IPS-NIHi11 (cell line): Measurements from ENCODE around the gene ALOXE3.
"Not testable (repeated sequence)": the region's sequence is repeated elsewhere in the genome, so short reads cannot be mapped to it uniquely, and the experiment has no call there.

Experiments used
- DNase-seq: peaks from one replicate; pipeline ENCODE4 v3.0.0; 2012; ENCODE audit warnings: mixed read lengths, low spot score

The ALOXE3 gene

GRCh38 chr17:8121681-8122421 lies 3.5 kb upstream of the ALOXE3 start:
- DNase-seq, result peak; percentile 58

- DNase-seq, result no peak
Observed at GRCh38 chr17:8121407-8121680, 3.0 kb upstream of the ALOXE3 start.

GRCh38 chr17:8120520-8121406 lies 2.4 kb upstream of the ALOXE3 start:
- DNase-seq, result peak; percentile 64

GRCh38 chr17:8119581-8120519 lies 1.5 kb upstream of the ALOXE3 start:
- no peak for DNase-seq

DNA sequence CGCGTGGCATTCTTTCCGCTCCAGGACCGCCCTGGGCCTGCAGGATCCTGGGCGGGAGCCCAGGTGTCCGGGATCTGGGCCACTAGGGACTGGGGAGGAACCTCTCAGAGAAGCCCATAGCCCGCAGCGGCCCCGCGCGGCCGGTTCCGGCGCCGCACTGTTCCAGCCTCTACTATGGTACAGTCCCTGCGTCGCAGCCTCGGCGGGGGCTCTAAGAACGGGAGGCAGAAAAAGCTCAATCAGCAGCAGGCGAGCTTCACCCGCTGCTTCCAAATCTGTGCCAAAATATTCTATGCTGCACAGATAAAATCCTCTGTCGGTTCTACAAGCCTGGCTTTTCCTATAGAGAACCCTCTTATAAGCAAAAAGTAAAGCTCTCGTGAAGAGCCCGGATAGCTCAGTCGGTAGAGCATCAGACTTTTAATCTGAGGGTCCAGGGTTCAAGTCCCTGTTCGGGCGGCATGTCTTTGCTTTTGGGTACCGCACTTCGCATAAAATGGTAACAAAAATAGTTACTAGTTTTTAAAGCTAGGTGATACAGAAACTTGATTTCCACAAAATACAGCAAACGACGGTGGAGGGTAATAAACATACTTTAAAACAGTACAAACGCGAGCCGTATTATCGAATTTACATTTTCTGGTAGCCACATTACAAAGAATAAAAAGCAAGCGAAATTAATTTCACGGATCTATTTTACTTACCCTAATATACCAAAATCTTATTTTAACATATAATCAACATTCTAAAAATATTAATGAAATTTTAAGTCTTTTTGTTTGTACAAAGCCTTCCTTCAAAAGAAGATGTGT lies 661 bp upstream of the ALOXE3 start:
- peak; percentile 85 for DNase-seq

- DNase-seq, result no peak
Observed at GRCh38 chr17:8117367-8117979, 841 bp downstream of the ALOXE3 start.

- no peak for DNase-seq
Observed at GRCh38 chr17:8116776-8117175, 1.5 kb downstream of the ALOXE3 start.

GRCh38 chr17:8110907-8111306 lies 7.4 kb downstream of the ALOXE3 start:
- no peak for DNase-seq

DNA sequence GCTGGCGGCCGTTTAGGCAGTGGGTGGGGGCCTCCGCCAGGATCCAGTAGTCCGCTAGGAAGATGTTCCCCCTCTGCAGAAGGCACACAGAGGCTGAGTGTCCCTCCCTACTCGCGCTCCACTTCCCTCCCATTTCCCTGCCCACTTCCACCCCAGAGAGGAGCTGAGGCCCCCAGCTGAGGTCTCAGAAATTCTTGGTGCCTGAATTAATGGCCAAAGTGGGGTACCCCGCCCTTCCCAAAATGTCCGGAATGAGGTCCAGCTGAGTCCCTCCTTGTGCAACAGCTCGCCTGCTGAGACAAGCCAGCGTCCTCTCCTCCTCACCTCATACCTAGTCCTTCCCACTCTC lies 7.9 kb downstream of the ALOXE3 start:
- no peak for DNase-seq

DNA sequence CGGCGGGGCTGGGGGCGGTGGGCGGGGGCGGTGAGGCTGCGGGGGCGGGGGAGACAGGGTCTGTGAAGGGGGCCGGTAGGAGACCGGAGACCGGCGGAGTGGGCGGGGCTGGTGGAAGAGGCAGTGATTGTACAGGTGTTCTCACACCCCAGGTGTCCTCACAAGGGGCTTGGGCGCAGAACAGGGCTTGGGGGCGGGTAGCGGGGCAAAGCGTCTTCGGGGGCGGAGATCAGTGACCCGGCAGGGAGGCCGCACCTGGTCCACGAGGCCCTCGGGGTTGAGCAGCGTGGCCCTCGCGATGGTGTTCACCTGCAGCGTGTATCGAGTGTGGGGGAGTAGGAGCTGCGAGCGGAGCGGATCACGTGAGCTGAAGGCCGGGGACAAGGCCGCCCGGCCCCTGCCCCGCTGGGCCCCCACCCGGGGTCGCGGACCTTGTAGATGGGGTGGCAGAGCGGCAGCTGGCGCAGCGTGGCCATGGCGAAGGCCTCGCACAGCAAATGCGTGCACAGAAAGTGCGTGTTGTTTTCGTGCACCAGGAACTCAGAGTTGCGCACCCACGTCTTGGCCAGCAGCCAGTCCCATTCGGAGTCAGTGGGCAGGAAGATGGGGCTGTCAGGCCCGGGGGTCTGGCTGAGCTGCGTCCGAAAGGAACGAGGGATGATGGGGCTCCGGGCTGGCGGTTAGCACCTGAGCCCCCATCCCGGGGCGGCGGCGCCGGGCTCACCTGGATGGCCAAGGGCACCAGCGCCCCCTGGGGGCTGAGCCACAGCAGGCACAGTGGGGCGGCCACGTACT lies 8.5 kb downstream of the ALOXE3 start:
- DNase-seq, result peak; percentile 93

DNA sequence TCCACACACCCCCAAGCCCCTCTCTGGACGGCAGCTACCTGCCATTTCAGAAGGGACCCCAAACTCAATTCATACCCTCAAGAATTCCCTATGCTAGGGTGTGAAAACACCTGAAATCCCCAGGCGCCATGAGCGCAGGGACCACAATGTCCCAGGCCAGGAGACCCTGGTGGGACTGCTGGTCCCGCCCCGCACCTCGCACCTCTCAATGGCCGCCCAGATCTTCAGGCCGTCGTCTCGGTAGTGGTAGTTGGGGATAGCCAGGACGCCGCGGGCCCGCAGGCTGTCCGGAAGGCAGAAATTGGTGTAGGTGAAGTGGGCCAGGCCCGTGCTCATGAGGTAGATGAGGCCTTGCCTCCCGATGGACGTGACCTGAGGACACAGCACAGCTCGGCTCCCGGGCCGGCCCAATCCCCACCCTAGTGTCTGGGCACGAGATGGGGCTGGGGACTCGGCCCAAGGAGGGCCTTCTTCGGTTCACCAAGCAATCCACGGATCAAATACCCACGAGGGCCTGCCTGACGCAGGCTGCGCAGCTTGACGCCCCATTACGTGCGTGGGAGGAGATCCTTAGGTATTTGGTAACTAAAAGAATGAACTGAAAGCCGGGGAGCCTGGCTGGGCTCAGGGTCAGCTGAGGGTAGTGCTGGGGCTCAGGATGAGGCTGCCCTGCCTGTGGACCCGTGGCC lies 9.2 kb downstream of the ALOXE3 start:
- no peak for DNase-seq

DNA sequence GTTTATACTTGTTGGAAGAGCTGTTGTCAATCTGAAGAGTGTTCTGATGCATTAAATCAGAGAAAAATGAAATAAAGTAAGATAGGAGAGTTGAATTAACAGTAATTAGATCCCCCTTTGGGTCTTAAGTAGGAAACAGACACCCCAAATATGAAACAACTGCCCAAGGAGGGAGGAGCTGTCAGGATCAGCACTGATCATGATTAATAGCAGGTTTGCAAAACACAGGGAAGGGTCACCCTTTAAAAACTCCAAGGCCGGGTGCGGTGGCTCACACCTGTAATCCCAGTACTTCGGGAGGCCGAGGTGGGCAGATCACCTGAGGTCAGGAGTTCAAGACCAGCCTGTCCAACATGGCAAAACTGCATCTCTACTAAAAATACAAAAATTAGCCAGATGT lies 11.3 kb downstream of the ALOXE3 start:
- DNase-seq, result not testable (repeated sequence)

DNA sequence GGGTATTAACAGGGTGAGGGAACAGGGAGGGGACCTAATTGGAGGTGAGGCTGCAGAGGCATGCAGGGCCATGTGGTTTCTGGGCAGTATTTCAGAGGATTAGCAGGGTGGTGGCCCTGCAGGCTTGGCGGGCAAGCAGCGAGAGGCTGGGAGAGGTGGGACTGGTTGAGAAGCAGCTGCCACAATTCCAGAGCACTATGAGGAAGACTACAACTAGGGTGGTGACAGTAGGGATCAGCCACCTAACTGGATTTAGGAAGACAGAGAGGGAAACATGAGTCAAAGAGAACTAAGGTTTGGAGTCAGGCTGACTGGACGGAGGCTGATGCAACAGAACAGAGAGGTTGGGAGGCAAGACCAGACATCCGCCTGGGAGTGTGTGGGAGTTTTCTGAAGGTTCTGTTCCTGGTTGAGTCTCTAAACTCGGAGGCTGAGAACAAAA lies 12.3 kb downstream of the ALOXE3 start:
- DNase-seq, result no peak

GRCh38 chr17:8104911-8105310 lies 13.4 kb downstream of the ALOXE3 start:
- DNase-seq, result no peak

GRCh38 chr17:8103549-8103948 lies 14.8 kb downstream of the ALOXE3 start:
- no peak for DNase-seq

DNA sequence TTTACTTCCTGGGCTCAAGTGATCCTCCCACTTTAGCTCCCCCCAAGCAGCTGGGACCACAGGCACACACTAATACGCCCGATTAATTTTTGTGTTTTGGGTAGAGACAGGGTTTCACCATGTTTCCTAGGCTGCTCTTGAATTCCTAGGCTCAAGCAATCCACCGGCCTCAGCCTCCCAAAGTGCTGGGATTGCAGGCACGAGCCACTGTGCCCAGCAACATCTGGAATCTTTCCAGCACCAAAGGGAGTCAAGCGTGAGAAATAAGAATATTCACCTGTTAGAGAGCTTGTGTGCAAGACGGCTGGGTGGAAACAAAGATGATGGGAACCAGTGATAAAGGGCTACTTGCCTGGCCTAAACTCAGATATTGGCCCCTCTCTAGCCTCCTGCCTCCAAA lies 16.6 kb downstream of the ALOXE3 start:
- no peak for DNase-seq

GRCh38 chr17:8100763-8101162 lies 17.6 kb downstream of the ALOXE3 start:
- no peak for DNase-seq

DNA sequence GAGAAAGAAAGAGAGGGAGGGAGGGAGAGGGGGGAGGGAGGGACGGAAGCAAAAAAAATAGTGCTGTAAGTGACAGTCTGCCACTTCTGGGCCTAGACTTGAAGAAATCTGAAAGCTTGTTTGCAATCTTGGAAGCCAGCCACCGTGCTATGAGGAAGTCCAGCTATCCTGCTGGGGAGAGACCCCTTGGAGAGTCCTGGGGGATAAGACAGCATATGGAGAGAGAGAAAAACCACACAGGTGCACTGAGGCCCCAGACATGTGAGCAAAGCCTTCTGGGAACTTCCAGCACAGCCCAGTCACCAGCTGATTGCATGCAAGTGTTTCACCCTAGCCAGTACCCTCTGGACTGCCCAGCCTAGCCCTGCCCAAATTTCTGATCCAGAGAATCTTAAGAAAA lies 18.2 kb downstream of the ALOXE3 start:
- no peak for DNase-seq

- DNase-seq, result no peak
Observed at GRCh38 chr17:8096541-8096940, 21.8 kb downstream of the ALOXE3 start.

- no peak for DNase-seq
Observed at GRCh38 chr17:8095361-8095760, 23.0 kb downstream of the ALOXE3 start.
